ENCODE results near the gene NPLOC4.

NPLOC4 gene

GRCh38 chr17:81582341-81582740 is 54.6 kb downstream of the NPLOC4 start:
- DNase-seq, result no peak

DNA sequence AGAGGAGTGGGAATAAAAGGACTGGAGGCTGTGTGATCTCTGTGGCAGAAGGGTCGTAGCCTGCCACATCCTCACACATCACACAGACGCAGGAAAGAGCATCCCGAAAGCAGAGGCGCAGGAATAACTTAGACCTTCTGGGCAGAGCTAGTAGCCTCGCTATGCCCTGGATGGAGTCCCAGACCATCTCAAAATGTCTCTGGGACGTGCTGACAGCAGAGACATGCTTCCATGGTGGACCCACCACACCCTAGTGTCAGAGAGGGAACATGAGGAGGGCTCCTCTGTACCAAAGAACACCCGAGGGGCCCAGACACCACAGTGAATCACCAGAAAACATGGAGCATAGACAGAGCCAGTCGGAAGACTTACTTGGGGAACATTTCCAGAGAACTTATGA is 55.2 kb downstream of the NPLOC4 start:
- no peak for DNase-seq

DNA sequence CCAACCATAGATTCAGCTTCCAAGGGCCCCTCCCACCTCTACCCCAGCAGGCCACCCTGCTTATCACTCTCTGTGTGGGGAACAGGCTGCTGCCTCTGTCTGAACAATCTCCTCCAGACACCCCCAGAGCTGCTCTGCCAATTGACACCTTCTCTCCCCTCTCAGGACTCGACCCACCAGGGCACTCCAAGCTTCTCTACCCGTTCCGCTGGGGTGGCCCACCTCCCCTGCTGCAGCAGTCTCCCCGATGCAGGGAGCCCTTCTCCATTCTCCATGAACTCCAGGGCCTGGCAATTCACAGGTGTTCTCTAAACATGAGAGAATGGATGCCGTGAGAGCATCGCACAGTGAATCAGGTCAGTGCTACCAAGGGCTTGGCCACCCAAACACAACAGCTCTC is 56.4 kb downstream of the NPLOC4 start:
- no peak for DNase-seq

GRCh38 chr17:81579821-81580321 is 57.0 kb downstream of the NPLOC4 start:
- DNase-seq, result no peak

DNA sequence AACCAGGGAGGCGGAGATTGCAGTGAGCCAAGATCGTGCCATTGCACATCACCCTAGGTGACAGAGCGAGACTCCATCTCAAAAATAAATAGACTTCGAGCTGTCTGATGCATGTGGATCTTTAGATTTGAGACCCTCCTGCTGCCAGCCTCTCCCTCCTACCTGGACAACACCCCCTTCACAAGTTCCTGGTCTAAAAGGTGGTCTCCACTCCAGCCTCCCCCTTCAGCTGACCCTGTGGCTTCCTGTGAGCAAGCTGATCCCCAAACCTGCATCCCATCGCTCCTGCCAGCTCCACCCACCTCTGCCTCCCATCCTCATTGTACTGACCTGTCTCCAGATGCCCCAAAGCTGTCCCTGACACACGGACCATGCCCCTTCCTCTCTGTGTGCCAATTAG is 57.6 kb downstream of the NPLOC4 start:
- DNase-seq, result no peak

DNA sequence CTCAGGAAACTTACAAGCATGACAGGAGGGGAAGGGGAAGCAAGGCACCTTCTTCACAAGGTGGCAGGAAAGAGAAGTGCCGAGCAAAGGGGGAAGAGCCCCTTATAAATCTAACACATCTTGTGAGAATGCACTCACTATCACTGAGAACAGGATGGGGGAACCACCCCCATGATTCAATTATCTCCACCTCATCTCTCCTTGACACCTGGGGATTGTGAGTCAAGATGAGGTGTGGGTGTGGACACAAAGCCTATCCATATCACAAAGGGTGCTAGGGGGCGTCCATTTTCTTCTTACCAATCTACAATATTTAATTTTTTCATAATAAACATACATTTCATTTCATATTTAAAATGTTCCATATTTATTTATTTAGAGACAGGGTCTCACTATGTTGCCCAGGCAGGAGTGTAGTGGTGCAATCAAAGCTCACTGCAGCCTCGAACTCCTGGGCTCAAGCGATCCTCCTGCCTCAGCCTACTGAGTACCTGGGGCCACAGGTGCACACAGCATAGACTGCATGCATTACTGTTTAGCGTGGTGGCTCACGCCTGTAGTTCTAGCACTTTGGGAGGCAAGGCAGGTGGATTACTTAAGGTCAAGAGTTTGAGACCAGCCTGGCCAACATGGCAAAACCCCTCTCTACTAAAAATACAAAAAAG is 58.2 kb downstream of the NPLOC4 start:
- no peak for DNase-seq

- no peak for DNase-seq
Measured at GRCh38 chr17:81578038-81578441, 58.9 kb downstream of the NPLOC4 start.

DNA sequence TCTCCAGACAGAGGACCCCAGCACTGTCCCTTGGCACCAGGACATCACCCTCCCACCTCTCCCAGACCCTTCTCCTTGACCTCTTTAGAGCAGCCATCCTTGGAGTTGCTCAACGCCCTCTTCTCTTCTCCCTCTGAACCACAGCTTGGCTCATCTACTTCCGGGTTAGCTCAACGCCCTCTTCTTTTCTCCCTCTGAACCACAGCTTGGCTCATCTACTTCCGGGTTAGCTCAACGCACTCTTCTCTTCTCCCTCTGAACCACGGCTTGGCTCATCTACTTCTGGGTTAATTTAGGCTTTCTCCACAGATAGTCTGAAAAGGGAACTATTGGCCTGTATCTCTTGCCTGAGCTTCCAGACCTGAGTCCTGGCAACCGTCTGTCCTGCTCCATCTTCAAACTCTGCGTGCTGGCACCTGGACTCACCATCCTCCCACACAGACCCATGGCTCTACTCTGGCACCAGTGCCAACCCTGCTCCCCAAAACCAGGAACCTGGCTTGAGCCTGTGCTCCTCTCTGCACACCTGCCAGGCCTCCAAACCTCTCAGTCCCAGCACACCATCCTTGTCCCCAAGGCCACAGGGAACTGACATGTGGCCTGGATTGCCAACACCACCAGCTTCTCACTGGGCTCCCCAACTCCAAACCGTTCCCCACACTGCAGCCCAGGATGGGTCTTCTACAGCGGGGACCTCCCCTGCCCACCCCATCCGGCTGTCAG is 59.5 kb downstream of the NPLOC4 start:
- no peak for DNase-seq

GRCh38 chr17:81576621-81577277 is 60.2 kb downstream of the NPLOC4 start:
- DNase-seq, result no peak

- DNase-seq, result no peak
Measured at GRCh38 chr17:81575836-81576235, 61.1 kb downstream of the NPLOC4 start.

- DNase-seq, result no peak
Measured at GRCh38 chr17:81574643-81574956, 62.3 kb downstream of the NPLOC4 start.

GRCh38 chr17:81573794-81574642 is 62.9 kb downstream of the NPLOC4 start:
- DNase-seq, result no peak

DNA sequence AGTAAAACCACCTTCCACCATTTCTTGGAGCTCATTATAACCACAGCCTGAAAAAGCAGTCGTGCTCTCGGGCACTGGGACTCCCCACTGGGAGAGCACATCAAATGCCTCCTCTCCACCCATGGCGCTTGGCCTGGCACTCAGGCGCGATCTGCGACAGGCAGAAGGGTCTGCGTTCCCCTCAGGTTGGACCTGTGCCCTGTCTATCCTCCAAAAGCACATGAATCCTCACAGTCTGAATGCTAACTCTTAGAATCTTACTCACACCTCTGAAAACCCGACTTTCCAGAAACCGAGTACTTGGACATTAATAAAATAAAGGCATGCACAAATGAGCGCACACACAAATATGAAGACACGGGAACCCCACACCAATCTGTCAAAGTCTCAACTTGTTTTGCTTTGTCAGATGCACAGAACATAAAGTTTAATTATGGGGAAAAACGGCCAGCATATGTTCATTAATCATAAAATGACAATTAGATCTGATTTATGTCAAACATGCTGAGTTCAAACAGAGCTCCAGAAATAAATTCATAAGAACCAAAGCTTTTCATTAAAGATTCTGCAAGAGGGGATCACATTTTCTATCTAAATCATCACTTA is 64.2 kb downstream of the NPLOC4 start:
- DNase-seq, result no peak

- no peak for DNase-seq
Measured at GRCh38 chr17:81570964-81571363, 65.9 kb downstream of the NPLOC4 start.

DNA sequence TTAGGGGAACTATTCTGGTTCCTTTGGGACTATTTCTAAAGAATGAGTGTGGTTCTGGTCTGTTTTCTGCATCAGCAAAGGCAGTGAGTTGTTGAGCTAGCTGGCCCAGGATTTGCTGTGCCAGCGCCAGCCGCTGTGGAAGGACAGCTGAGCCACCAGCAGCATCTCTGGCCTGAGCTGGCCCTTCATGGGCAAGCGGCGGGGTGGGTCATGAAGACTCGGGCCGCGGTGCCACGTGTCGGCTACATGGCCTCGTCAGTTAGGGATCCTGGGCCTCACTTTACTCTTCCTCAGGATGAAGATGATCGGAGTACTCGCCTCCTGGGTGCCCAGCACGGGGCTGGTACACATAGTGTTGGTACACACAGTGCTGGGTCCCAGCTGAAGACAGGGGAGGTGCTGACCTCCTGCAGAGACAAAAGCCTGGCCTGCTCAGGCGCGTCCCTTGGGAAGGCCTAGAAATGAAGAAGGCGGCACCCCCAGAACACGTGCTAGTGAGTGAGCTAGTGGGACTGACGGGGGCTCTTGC is 66.9 kb downstream of the NPLOC4 start:
- DNase-seq, result no peak

DNA sequence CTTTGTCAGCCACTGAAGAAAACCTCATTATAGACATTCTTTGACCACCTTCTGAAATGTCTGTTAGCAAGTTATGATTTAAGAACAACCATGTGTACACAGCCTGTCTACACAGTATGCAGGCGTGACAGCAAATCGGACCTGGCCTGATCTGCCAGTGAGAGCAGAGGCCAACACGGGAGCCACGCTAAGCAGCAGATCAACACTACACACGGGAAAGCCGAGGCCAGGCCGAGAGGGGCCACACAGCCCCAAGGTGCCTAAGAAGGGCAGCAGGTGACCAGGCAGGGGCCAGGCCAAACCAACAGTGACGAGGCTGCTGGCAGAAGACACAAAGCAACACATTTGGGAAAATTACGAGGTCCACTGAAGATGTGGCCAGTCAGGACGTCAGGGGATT is 68.5 kb downstream of the NPLOC4 start:
- no peak for DNase-seq

DNA sequence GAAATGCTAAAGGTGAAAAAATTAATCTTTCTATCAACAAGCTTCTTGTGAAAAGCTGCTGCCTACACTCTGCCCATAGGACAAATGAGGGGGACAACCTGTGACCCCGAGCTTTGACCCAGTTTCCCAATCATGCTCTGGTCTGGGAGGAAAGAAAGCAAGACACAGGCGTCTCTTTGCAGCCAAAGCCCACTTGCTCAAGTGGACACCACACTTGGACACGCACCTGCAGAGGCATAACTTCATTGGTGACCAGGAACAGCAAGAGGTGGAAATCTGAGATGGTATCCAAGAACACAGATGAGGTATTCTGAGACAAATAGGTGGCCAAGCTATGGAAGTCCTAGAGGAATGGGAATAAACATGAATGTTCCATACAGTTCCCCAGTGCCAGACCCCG is 69.7 kb downstream of the NPLOC4 start:
- DNase-seq, result no peak

- DNase-seq, result peak; percentile 62
Measured at GRCh38 chr17:81566461-81567126, 70.3 kb downstream of the NPLOC4 start.

GRCh38 chr17:81565231-81565630 is 71.7 kb downstream of the NPLOC4 start:
- DNase-seq, result no peak

- DNase-seq, result no peak
Measured at GRCh38 chr17:81564778-81565177, 72.1 kb downstream of the NPLOC4 start.

DNA sequence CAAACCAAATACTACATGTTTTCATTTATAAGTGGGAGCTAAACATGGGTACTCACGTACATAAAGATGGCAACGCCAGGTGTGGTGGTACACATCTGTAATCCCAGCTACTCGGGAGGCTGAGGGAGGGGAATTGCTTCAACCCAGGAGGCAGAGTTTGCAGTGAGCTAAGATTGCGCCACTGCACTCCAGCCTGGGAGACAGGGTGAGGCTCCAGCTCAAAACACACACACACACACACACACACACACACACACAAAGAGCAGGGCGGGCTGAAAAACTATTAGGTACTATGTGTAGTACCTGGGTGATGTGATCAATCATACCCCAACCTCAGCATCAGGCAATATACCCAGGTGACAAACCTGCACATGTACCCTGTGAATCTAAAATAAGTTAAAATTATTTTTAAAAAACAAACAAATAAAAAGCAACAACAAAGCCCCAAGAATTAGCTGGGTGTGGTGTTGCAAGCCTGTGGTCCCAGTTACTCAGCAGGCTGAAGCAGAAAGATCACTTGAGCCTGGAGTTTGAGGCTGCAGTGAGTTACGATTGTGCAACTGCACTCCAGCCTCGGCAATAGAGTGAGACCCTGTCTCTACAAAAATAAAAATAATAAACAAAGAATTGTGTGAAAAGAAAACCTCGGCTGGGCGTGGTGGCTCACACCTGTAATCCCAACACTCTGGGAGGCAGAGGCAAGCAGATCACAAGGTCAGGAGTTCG is 72.9 kb downstream of the NPLOC4 start:
- no peak for DNase-seq
